Tibial nerve (tissue), 4 donors: ENCODE measurements around the gene GNB3.

Experiments
- CTCF ChIP-seq, 5 experiments: fragments of 200-600 bp in 3 of 5; fragments of 450-650 bp in 2 of 5; sonication (generic) in 3 of 5; IDR thresholded peaks; one replicate each; pipeline ENCODE4 v1.5.1; 2016 to 2019; ENCODE audit warnings: antibody characterized with exemption in 5 of 5, mild to moderate bottlenecking in 3 of 5, moderate library complexity in 2 of 5
- EP300 ChIP-seq, 2 donors: sonication (generic); formaldehyde crosslinking; IDR thresholded peaks; one replicate each; pipeline ENCODE4 v1.6.1; 2017; ENCODE audit warnings: antibody characterized with exemption in 2 of 2, mild to moderate bottlenecking in 1 of 2
- POLR2A ChIP-seq, 2 donors: fragments of 450-650 bp; IDR thresholded peaks; one replicate each; pipeline ENCODE4 v1.6.1; 2017; ENCODE audit warnings: antibody characterized with exemption in 2 of 2, mild to moderate bottlenecking in 2 of 2, moderate library complexity in 2 of 2

DNA sequence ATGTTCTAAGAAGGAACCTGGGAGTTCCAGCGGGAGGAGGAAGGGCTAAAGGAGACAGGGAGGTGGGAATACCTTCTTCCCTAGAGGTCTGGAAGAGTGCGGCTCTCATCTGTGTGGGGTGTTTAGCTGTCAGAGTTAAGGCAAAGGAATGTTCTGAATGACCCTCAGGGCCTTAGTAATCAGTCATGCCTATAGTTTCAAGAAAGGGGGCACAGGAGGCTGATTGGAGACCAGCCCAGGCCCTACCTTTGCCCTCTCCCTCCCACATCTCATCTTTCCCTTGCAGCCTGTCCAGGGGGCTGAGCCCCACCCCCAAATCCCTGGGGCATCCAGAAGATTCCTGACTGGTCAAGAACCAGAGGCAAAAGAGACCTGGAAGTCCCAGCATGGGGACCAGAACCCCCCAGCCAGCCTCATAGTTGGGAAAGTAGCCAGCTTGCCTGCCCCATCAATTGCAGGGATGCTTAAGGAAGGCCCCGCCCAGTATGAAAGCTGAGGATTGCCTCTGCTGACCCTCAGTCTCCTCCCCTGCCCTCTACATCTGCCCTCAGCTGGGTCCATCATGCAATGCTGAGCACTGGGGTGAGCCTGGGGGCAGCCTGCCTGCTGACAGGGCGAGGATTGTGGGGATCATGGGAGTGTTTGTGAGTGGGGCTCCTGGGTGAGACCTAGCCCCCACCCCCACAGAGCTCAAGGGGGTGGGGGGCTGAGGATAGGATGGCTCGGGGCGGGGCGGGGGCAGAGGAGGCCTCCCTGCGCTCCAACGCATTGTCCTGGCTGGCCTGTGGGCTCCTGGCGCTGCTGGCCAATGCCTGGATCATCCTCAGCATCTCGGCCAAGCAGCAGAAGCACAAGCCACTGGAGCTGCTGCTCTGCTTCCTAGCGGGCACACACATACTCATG lies 17.3 kb upstream of the GNB3 start:
- TF ChIP-seq POLR2A (IDR thresholded peaks at IDR 0.05) (no peak), CTCF (IDR thresholded peaks at IDR 0.05) (no peak), EP300 (IDR thresholded peaks at IDR 0.05) (no peak)
